Measurements from ENCODE around the gene DLD. TPM values are rescaled to one million over a fixed set of nuclear protein-coding genes. Genes with fewer than 3 reads are reported as not detected.

Gene DLD
- total and polyA plus RNA-seq, 2 of the 13 experiments (the other 11 are each of a cell fraction or from before 2014, with no cell fraction given), result 56.8 to 95.2 TPM

GRCh38 chr7:107934991-107935770 lies 44.2 kb downstream of the DLD start (continued):
- no peak for TF ChIP-seq ARHGAP35 (CRISPR knock-in tag; IDR thresholded peaks at IDR 0.05; ENCODE audit: borderline replicate concordance)
- no peak for TF ChIP-seq ZNF101 (CRISPR knock-in tag; IDR thresholded peaks at IDR 0.05; ENCODE audit: borderline replicate concordance, low read depth)
- TF ChIP-seq RARG (CRISPR knock-in tag; IDR thresholded peaks at IDR 0.05; ENCODE audit: low read depth), result no peak
- no peak for TF ChIP-seq ETV6 (CRISPR knock-in tag; conservative IDR thresholded peaks at IDR 0.05)
- no peak for TF ChIP-seq NFKBIZ (CRISPR knock-in tag; IDR thresholded peaks at IDR 0.05)

GRCh38 chr7:107936312-107936711 lies 45.3 kb downstream of the DLD start:
- no peaks in the 10 kb centered on the region for H3K9me3 ChIP-seq (ENCODE audit: low read length)
- no peaks in the 10 kb centered on the region for H3K79me2 ChIP-seq (ENCODE audit: insufficient read depth, low read length)
- DNase-seq (ENCODE audit: low spot score), result no peak
- BruUV-seq (replicated peaks), result no TSS peak
- TF ChIP-seq DZIP1 (CRISPR knock-in tag; IDR thresholded peaks at IDR 0.05), result no peak
- TF ChIP-seq ZSCAN22 (CRISPR knock-in tag; IDR thresholded peaks at IDR 0.05), result no peak
- TF ChIP-seq SNAPC2 (CRISPR knock-in tag; IDR thresholded peaks at IDR 0.05), result no peak
- no peak for TF ChIP-seq ONECUT2 (CRISPR knock-in tag; IDR thresholded peaks at IDR 0.05)
- no peak for TF ChIP-seq PPARG (CRISPR knock-in tag; conservative IDR thresholded peaks at IDR 0.05)
- TF ChIP-seq KDM4B (CRISPR knock-in tag; IDR thresholded peaks at IDR 0.05), result no peak
- no peak for TF ChIP-seq ZSCAN21 (CRISPR knock-in tag; IDR thresholded peaks at IDR 0.05; ENCODE audit: borderline replicate concordance)
- no peak for TF ChIP-seq KMT2A (CRISPR knock-in tag; IDR thresholded peaks at IDR 0.05)
- TF ChIP-seq ZNF768 (CRISPR knock-in tag; IDR thresholded peaks at IDR 0.05), result no peak
- TF ChIP-seq ZNF205 (CRISPR knock-in tag; IDR thresholded peaks at IDR 0.05), result no peak
- no peak for TF ChIP-seq TFAP4 (IDR thresholded peaks at IDR 0.05; ENCODE audit: borderline replicate concordance, low read depth)
- H3K9ac ChIP-seq (ENCODE audit: insufficient read depth, low read depth, low read length), result no peak overlapping the region
- intact Hi-C loops (cut with micrococcal nuclease; ENCODE audit: unreplicated experiment) (no loop called here), in situ Hi-C loops (cut with HindIII; ENCODE audit: extremely low pct_ligation_motif_present, low pct_unique_long_range_greater_than_20kb) (no loop called here)
- FAIRE-seq, result no peak
- H3K36me3 ChIP-seq (replicated peaks in 1 of 2; ENCODE audit: control insufficient read depth in 1 of 2, insufficient read depth in 2 of 2, low read length in 2 of 2), result peaks cover 23 to 57% of the 10 kb centered on the region in 2 experiments; a peak in 4 of 5 replicates
- no peak for ATAC-seq
- ChIA-PET POLR2A (no interaction called here), CTCF (ENCODE audit: low intra/inter-chr PET ratio, low total read pairs) (no interaction called here)
- no peak overlapping the region for H3K4me3 ChIP-seq (replicated peaks in 1 of 3; ENCODE audit: insufficient read depth in 1 of 3, low read depth in 2 of 3, low read length in 3 of 3)
- no peak overlapping the region for H2AFZ ChIP-seq (ENCODE audit: low read length)
- 95% methylated on average over 2 of the region's 2 CpGs for WGBS (ENCODE audit: low lambda C conversion rate)
- H3K27me3 ChIP-seq (ENCODE audit: control insufficient read depth in 1 of 2, insufficient read depth in 2 of 2, low read length in 2 of 2), result no peaks in the 10 kb centered on the region
- no peaks in the 10 kb centered on the region for H3K4me1 ChIP-seq (ENCODE audit: insufficient read depth, low read length)
- H3K27ac ChIP-seq (ENCODE audit: extremely low read length, insufficient read depth, low read length), result no peak overlapping the region
- no peaks in the 10 kb centered on the region for H4K20me1 ChIP-seq (ENCODE audit: insufficient read depth, low read length)
- no peak overlapping the region for H3K4me2 ChIP-seq (ENCODE audit: low read depth, low read length)

Measured in HepG2 (cell line).